MCF 10A (cell line): ENCODE results near the gene TAS2R39. TPM values are rescaled to one million over a fixed set of nuclear protein-coding genes. Genes with fewer than 3 reads are reported as not detected.
A peak's percentile ranks its signal among the peaks of the same experiment; 100 is the strongest.
"Not testable (repeated sequence)": the region's sequence is repeated elsewhere in the genome, so short reads cannot be mapped to it uniquely, and the experiment has no call there.

Experiments
- BruUV-seq: library from RNA; stranded (reverse); fragments of 400-500 nt; replicated peaks from 2 replicates; lab custom pipeline; 2021; lab: Mats Ljungman, UMichigan
- CTCF ChIA-PET: fragments of 300-600 bp; sonication (Branson Sonifier 250); formaldehyde crosslinking; extraction: SDS; loops from one replicate; lab custom pipeline; 2021; ENCODE audit warnings: antibody characterized with exemption, inconsistent platforms; lab: Yijun Ruan, JAX
- POLR2A ChIA-PET: fragments of 300-600, 350-650 bp; sonication (Branson Sonifier 250); formaldehyde crosslinking; extraction: SDS; loops from one replicate; lab custom pipeline; 2020; ENCODE audit warnings: antibody characterized with exemption, inconsistent platforms; lab: Yijun Ruan, JAX
- DNase-seq: peaks from one replicate; pipeline ENCODE4 v3.0.0-alpha.2; 2018; ENCODE audit not compliant: unreplicated experiment
- H3K27ac Mint-ChIP-seq: one replicate; pipeline ENCODE4 v1.8.0; 2022; ENCODE audit warnings: mild to moderate bottlenecking, low read depth, mixed read lengths; ENCODE audit not compliant: unreplicated experiment
- H3K27me3 Mint-ChIP-seq: one replicate; pipeline ENCODE4 v1.8.0; 2022; ENCODE audit warnings: mixed read lengths; ENCODE audit not compliant: insufficient read depth, unreplicated experiment
- H3K36me3 Mint-ChIP-seq: one replicate; pipeline ENCODE4 v1.8.0; 2022; ENCODE audit warnings: mild to moderate bottlenecking, moderate library complexity, mixed read lengths; ENCODE audit not compliant: insufficient read depth, unreplicated experiment
- H3K4me1 Mint-ChIP-seq: one replicate; pipeline ENCODE4 v1.8.0; 2022; ENCODE audit warnings: mixed read lengths; ENCODE audit not compliant: insufficient read depth, unreplicated experiment
- H3K4me3 Mint-ChIP-seq: one replicate; pipeline ENCODE4 v1.8.0; 2022; ENCODE audit warnings: mild to moderate bottlenecking, moderate library complexity, mixed read lengths; ENCODE audit not compliant: unreplicated experiment
- H3K9me3 Mint-ChIP-seq: one replicate; pipeline ENCODE4 v1.8.0; 2022; ENCODE audit warnings: mixed read lengths; ENCODE audit not compliant: unreplicated experiment
- intact Hi-C: fragments of 100-400 bp; cut with micrococcal nuclease; formaldehyde crosslinking; loops from 2 replicates; pipeline ENCODE4 v1.14.1; 2022
- total RNA-seq: library from RNA; stranded (reverse); gene quantifications from 2 replicates; pipeline ENCODE4 v1.2.3, GENCODE V29; 2022
- TF ChIP-seq, protein P1 (sequence below): fragments of 200-600 bp; IDR thresholded peaks from one replicate; pipeline ENCODE4 v1.8.0; 2022; ENCODE audit warnings: antibody characterized with exemption, mild to moderate bottlenecking; ENCODE audit not compliant: unreplicated experiment

Gene TAS2R39
- total RNA-seq, 1 experiment from 2014 or later = not detected

DNA sequence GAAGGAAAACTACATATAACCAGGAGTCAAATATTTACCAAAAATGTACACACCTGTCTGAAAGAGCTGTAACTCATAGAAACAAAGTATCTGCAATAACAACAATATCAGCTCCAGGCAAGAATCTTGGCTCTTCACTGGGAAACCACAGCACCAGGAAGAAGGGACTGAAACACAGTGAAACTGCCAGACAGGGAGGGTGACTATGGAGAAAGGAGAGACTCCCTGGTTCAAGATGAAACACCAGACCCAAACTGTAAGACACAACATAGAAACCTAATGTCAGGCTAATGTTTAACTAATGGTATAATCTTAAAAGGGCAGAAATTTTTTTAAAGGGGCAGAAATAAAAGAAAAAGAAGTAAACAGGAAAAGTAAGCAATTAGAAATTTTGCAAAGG, 11.5 kb upstream of the TAS2R39 start:
- BruUV-seq = no TSS peak
- Mint-ChIP-seq H3K36me3 (peaks cover 6% of the 10 kb centered on the region), H3K4me1 (peaks cover 11% of the 10 kb centered on the region), H3K4me3 (no peak overlapping the region), H3K27ac (no peak overlapping the region), H3K27me3 (no peaks in the 10 kb centered on the region), H3K9me3 (no peaks in the 10 kb centered on the region)
- CTCF ChIA-PET = interaction anchor here (0.6 to 2.2 kb wide), 7 partner anchors 43 to 321 kb away, joined by 3 to 11 read pairs (median 4); no protein-coding TSS in a partner anchor
- TF ChIP-seq, protein P1, sequence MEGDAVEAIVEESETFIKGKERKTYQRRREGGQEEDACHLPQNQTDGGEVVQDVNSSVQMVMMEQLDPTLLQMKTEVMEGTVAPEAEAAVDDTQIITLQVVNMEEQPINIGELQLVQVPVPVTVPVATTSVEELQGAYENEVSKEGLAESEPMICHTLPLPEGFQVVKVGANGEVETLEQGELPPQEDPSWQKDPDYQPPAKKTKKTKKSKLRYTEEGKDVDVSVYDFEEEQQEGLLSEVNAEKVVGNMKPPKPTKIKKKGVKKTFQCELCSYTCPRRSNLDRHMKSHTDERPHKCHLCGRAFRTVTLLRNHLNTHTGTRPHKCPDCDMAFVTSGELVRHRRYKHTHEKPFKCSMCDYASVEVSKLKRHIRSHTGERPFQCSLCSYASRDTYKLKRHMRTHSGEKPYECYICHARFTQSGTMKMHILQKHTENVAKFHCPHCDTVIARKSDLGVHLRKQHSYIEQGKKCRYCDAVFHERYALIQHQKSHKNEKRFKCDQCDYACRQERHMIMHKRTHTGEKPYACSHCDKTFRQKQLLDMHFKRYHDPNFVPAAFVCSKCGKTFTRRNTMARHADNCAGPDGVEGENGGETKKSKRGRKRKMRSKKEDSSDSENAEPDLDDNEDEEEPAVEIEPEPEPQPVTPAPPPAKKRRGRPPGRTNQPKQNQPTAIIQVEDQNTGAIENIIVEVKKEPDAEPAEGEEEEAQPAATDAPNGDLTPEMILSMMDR = no peak
- peak; percentile 13 for DNase-seq
- POLR2A ChIA-PET = interaction anchor here (0.6 to 1.2 kb wide), 3 partner anchors 73 to 984 kb away, joined by 3 read pairs; no protein-coding TSS in a partner anchor
- intact Hi-C loops = no loop called here

DNA sequence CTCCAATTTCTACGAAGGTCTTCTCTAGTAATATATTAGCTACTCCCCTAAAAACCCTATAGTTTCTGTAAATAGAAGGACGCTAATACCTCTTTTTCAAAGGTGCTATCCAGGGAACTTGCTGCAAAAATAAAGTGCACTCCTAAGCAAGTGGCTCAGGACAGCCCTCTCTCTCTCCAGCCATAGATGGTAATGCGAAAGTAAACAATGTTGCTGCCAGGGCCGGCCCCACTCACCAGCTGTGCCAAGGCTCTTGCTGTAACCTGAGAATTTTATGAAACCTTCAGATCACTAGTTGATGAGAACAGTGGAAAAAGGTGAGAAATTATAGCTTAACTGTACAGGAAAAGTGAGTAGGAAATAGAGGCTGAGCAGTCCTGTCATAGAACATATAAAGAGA, 10.9 kb upstream of the TAS2R39 start:
- peak overlapping the region; percentile 32 for H3K4me3 Mint-ChIP-seq
- ChIA-PET POLR2A (interaction anchor here (0.6 to 1.2 kb wide), 2 partner anchors 36 to 115 kb away, joined by 3 read pairs; no protein-coding TSS in a partner anchor), CTCF (interaction anchor here (0.6 to 2.2 kb wide), 6 partner anchors 43 to 664 kb away, joined by 3 to 11 read pairs (median 5); no protein-coding TSS in a partner anchor)
- intact Hi-C loops = no loop called here
- TF ChIP-seq, protein P1 = no peak
- no peaks in the 10 kb centered on the region for H3K27me3 Mint-ChIP-seq
- H3K36me3 Mint-ChIP-seq = peaks cover 6% of the 10 kb centered on the region
- DNase-seq = peak; percentile 71
- peaks cover 11% of the 10 kb centered on the region for H3K4me1 Mint-ChIP-seq
- no peaks in the 10 kb centered on the region for H3K9me3 Mint-ChIP-seq
- no peak overlapping the region for H3K27ac Mint-ChIP-seq
- no TSS peak for BruUV-seq

DNA sequence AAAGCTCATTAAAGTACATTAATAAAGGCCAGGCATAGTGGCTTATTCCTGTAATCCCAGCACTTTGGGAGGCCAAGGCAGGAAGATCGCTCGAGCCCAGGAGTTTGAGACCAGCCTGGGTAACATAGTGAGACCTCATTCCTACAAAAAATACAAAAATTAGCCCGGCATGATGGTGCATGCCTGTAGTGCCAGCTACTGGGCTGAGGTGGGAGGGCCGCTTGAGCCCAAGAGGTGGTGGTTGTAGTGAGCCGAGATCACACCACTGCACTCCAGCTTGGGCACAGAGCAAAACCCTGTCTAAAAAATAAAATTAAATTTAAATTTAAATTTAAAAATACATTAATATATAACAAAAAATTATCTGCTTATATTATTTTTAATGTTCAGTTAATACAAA, 7.1 kb upstream of the TAS2R39 start:
- Mint-ChIP-seq H3K27me3 (no peaks in the 10 kb centered on the region), H3K27ac (no peak overlapping the region), H3K36me3 (no peaks in the 10 kb centered on the region), H3K9me3 (peaks cover 10% of the 10 kb centered on the region), H3K4me3 (no peak overlapping the region), H3K4me1 (peaks cover 11% of the 10 kb centered on the region)
- TF ChIP-seq, protein P1 = no peak
- ChIA-PET CTCF (no interaction called here), POLR2A (no interaction called here)
- intact Hi-C loops = no loop called here
- BruUV-seq = no TSS peak
- no peak for DNase-seq

- BruUV-seq = no TSS peak
- Mint-ChIP-seq H3K9me3 (peaks cover 10% of the 10 kb centered on the region), H3K27me3 (no peaks in the 10 kb centered on the region), H3K4me1 (peaks cover 2% of the 10 kb centered on the region), H3K4me3 (no peak overlapping the region), H3K27ac (no peak overlapping the region), H3K36me3 (no peaks in the 10 kb centered on the region)
- intact Hi-C loops = no loop called here
- ChIA-PET CTCF (interaction anchor here (1.1 kb wide), 1 partner anchor 10 kb away, joined by 3 read pairs; no protein-coding TSS in a partner anchor), POLR2A (no interaction called here)
- TF ChIP-seq, protein P1 = no peak
- DNase-seq = no peak
Measured at GRCh38 chr7:143177374-143178119, 5.7 kb upstream of the TAS2R39 start.

DNA sequence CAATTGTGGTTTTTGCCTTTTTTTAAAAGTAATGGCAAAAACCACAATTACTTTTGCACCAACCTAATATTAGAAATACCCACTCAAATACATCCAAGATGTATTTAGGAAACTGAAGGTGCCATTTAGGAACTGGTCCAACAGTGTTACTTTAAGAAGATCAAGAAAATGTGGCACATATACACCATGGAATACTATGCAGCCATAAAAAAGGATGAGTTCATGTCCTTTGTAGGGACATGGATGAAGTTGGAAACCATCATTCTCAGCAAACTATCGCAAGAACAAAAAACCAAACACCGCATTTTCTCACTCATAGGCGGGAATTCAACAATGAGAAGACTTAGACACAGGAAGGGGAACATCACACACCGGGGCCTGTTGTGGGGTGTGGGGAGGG, 2.4 kb upstream of the TAS2R39 start:
- CTCF ChIA-PET, BruUV-seq, H3K4me3 Mint-ChIP-seq, H3K4me1 Mint-ChIP-seq, H3K27ac Mint-ChIP-seq, POLR2A ChIA-PET, intact Hi-C loops, H3K9me3 Mint-ChIP-seq, DNase-seq, H3K36me3 Mint-ChIP-seq: not testable (repeated sequence)
- H3K27me3 Mint-ChIP-seq = peaks cover 25% of the 10 kb centered on the region
